ENCODE measurements around the gene LMBRD1.

The LMBRD1 gene

GRCh38 chr6:69624944-69625343 is 171.9 kb downstream of the LMBRD1 start:
- DNase-seq: no peak
